Endothelial cell (in vitro differentiated cells): ENCODE data around the gene FBXO33. TPM values are rescaled to one million over a fixed set of nuclear protein-coding genes. Genes with fewer than 3 reads are reported as not detected.

Experiments
- DNase-seq: peaks from one replicate; pipeline ENCODE4 v3.0.0; 2021; ENCODE audit warnings: low spot score
- H3K27ac Mint-ChIP-seq: one replicate; pipeline ENCODE4 v1.8.0; 2021; ENCODE audit warnings: mixed read lengths, inconsistent platforms; ENCODE audit not compliant: unreplicated experiment
- H3K27me3 Mint-ChIP-seq: one replicate; pipeline ENCODE4 v1.8.0; 2021; ENCODE audit warnings: mild to moderate bottlenecking, moderate library complexity, mixed read lengths, inconsistent platforms; ENCODE audit not compliant: unreplicated experiment
- H3K36me3 Mint-ChIP-seq: one replicate; pipeline ENCODE4 v1.8.0; 2021; ENCODE audit warnings: mild to moderate bottlenecking, low read depth, mixed read lengths, inconsistent platforms; ENCODE audit not compliant: unreplicated experiment
- H3K4me1 Mint-ChIP-seq: one replicate; pipeline ENCODE4 v1.8.0; 2021; ENCODE audit warnings: mild to moderate bottlenecking, mixed read lengths, inconsistent platforms; ENCODE audit not compliant: unreplicated experiment
- H3K4me3 Mint-ChIP-seq: one replicate; pipeline ENCODE4 v1.8.0; 2021; ENCODE audit warnings: mild to moderate bottlenecking, mixed read lengths, inconsistent platforms; ENCODE audit not compliant: unreplicated experiment
- H3K9me3 Mint-ChIP-seq: one replicate; pipeline ENCODE4 v1.8.0; 2021; ENCODE audit warnings: mixed read lengths, inconsistent platforms; ENCODE audit not compliant: unreplicated experiment
- long read RNA-seq: library from polyadenylated mRNA; unstranded; transcript quantifications from one replicate; pipeline ENCODE4 v2.0.0, GENCODE V29; 2020; ENCODE audit not compliant: unreplicated experiment
- total RNA-seq: library from RNA; stranded (reverse); fragmentation: NEBNext Ultra II Directional; extraction: Animal tissue kit (Norgen Biotek cat#: 25700); gene quantifications from one replicate; pipeline ENCODE4 v1.2.1, GENCODE V29; 2021; ENCODE audit not compliant: unreplicated experiment
- TF ChIP-seq, protein P1 (sequence below): fragments of 200-600 bp; sonication (generic); IDR thresholded peaks from one replicate; pipeline ENCODE4 v1.5.0; 2021; ENCODE audit warnings: antibody characterized with exemption; ENCODE audit not compliant: unreplicated experiment

FBXO33 gene, protein sequence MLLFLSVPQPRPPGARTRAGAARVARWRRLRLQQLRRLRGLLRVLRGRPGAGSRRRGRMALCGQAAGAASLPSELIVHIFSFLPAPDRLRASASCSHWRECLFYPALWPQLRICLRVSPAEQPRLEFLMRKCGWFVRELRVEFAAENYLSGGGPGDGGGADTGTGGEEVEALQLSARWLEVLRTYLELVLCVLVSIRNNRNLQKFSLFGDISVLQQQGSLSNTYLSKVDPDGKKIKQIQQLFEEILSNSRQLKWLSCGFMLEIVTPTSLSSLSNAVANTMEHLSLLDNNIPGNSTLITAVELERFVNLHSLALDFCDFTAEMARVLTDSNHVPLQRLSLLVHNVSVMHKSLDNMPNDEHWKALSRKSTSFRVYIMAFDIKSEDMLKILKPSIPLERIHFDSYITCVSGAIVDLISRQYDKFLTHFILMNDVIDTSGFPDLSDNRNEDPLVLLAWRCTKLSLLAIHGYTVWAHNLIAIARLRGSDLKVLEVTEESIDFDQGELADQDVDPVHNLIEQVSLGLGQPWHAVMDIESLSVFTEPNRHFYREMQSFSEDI
- 11.9 TPM for total RNA-seq
- long read RNA-seq, result 0 reads

GRCh38 chr14:39432179-39432618 lies at the start of gene FBXO33:
TSS of gene FBXO33 (minus strand) at chr14:39432433. CDS start at chr14:39432162, 271 bp downstream.
- peaks cover 3% of the 10 kb centered on the region for H3K36me3 Mint-ChIP-seq
- peak; percentile 92 for DNase-seq
- H3K4me1 Mint-ChIP-seq, result peaks cover 24% of the 10 kb centered on the region
- no peaks in the 10 kb centered on the region for H3K9me3 Mint-ChIP-seq
- peak within 1 kb of the TSS; percentile 100 for H3K27ac Mint-ChIP-seq
- TF ChIP-seq, protein P1, sequence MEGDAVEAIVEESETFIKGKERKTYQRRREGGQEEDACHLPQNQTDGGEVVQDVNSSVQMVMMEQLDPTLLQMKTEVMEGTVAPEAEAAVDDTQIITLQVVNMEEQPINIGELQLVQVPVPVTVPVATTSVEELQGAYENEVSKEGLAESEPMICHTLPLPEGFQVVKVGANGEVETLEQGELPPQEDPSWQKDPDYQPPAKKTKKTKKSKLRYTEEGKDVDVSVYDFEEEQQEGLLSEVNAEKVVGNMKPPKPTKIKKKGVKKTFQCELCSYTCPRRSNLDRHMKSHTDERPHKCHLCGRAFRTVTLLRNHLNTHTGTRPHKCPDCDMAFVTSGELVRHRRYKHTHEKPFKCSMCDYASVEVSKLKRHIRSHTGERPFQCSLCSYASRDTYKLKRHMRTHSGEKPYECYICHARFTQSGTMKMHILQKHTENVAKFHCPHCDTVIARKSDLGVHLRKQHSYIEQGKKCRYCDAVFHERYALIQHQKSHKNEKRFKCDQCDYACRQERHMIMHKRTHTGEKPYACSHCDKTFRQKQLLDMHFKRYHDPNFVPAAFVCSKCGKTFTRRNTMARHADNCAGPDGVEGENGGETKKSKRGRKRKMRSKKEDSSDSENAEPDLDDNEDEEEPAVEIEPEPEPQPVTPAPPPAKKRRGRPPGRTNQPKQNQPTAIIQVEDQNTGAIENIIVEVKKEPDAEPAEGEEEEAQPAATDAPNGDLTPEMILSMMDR, result no peak
- H3K27me3 Mint-ChIP-seq, result peaks cover 12% of the 10 kb centered on the region
- H3K4me3 Mint-ChIP-seq, result peak within 1 kb of the TSS; percentile 99

GRCh38 chr14:39474416-39474911 lies 42.2 kb upstream of the FBXO33 start:
- DNase-seq, result no peak
- H3K27ac Mint-ChIP-seq, result no peak overlapping the region
- H3K9me3 Mint-ChIP-seq, result no peaks in the 10 kb centered on the region
- H3K4me1 Mint-ChIP-seq, result no peaks in the 10 kb centered on the region
- no peaks in the 10 kb centered on the region for H3K36me3 Mint-ChIP-seq
- H3K27me3 Mint-ChIP-seq, result peaks cover 6% of the 10 kb centered on the region
- TF ChIP-seq, protein P1, result no peak
- no peak overlapping the region for H3K4me3 Mint-ChIP-seq

DNA sequence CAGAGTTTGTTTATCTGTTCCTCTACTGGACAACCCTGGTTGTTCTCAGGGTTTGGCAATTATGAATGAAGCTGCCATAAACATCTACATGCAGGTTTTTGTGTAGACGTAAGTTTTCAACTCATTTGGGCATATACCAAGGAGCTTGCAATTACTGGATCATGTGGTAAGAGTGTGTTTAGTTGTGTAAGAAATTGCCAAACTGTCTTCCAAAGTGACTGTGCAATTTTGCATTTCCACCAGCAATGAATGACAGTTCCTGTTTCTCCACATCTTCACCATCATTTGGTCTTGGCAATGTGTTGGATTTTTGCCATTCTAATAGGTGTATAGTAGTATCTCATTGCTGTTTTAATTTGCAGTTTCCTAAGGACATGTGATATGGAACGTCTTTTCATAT lies 39.8 kb upstream of the FBXO33 start:
- Mint-ChIP-seq H3K36me3 (no peaks in the 10 kb centered on the region), H3K4me3 (no peak overlapping the region), H3K4me1 (no peaks in the 10 kb centered on the region), H3K27me3 (peaks cover 6% of the 10 kb centered on the region), H3K27ac (no peak overlapping the region), H3K9me3 (no peaks in the 10 kb centered on the region)
- no peak for DNase-seq
- TF ChIP-seq, protein P1, result no peak

DNA sequence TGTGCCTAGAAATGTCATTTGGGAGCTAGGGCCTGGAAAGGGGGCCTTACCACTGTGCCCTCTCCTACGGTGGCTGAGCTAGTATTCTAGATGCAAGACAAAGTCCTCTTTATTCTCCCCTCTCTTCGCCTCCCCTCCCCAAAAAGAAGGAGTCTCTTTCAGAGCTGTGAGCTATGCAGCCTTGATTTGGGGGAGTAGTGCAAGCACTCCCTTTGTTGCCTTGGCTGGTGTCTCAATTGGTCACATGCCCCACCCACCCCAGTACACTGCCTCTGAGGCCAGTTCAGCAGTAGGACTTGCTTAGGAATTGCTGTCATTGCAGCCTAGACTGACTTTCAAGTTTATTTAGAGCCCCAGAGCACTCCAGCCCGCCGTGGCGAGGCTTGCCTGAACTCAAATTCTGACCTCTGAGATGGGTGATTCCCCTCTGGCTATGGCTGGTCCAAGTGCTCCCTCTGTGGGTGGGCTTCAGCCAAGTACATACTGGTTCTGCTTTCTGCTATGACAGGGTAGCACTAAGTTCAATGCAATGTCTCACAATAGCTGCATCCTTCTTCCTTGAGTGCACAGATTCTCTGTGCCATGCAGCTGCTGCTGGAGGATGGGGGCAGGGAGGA lies 37.0 kb upstream of the FBXO33 start:
- DNase-seq, result peak; percentile 56
- no peaks in the 10 kb centered on the region for H3K4me1 Mint-ChIP-seq
- no peaks in the 10 kb centered on the region for H3K36me3 Mint-ChIP-seq
- no peak overlapping the region for H3K27ac Mint-ChIP-seq
- H3K9me3 Mint-ChIP-seq, result no peaks in the 10 kb centered on the region
- TF ChIP-seq, protein P1, result peak; percentile 20
- no peak overlapping the region for H3K4me3 Mint-ChIP-seq
- peaks cover 4% of the 10 kb centered on the region for H3K27me3 Mint-ChIP-seq
